NCI-H345 treated with DMSO at 0.1 percent for 48 hours (cell line): ENCODE results near the gene MRPS11.
"Not testable (repeated sequence)": the region's sequence is repeated elsewhere in the genome, so short reads cannot be mapped to it uniquely, and the experiment has no call there.

Source experiments
- DNase-seq: peaks from one replicate; lab custom pipeline; 2025; ENCODE audit not compliant: unreplicated experiment; lab: John Stamatoyannopoulos, UW

MRPS11 gene

GRCh38 chr15:88454867-88455810, 12.4 kb upstream of the MRPS11 start:
- DNase-seq = peak; percentile 4

- DNase-seq = no peak
Measured at GRCh38 chr15:88456733-88457132, 10.8 kb upstream of the MRPS11 start.

- DNase-seq = no peak
Measured at GRCh38 chr15:88463870-88464532, 3.5 kb upstream of the MRPS11 start.

GRCh38 chr15:88465633-88466224, 1.8 kb upstream of the MRPS11 start:
- no peak for DNase-seq

- DNase-seq = no peak
Measured at GRCh38 chr15:88467935-88468528, 524 bp downstream of the MRPS11 start.

GRCh38 chr15:88468721-88469120, 1.2 kb downstream of the MRPS11 start:
- DNase-seq = not testable (repeated sequence)

GRCh38 chr15:88469321-88469720, 1.8 kb downstream of the MRPS11 start:
- DNase-seq = no peak

- no peak for DNase-seq
Measured at GRCh38 chr15:88470625-88471372, 3.3 kb downstream of the MRPS11 start.

- DNase-seq = no peak
Measured at GRCh38 chr15:88472225-88472624, 4.7 kb downstream of the MRPS11 start.

- DNase-seq = not testable (repeated sequence)
Measured at GRCh38 chr15:88473661-88474293, 6.3 kb downstream of the MRPS11 start.

- peak; percentile 1 for DNase-seq
Measured at GRCh38 chr15:88476635-88477060, 9.1 kb downstream of the MRPS11 start.

- DNase-seq = no peak
Measured at GRCh38 chr15:88477126-88477525, 9.6 kb downstream of the MRPS11 start.

GRCh38 chr15:88477904-88478303, 10.4 kb downstream of the MRPS11 start:
- no peak for DNase-seq

- DNase-seq = no peak
Measured at GRCh38 chr15:88479169-88479568, 11.7 kb downstream of the MRPS11 start.

GRCh38 chr15:88480981-88481380, 13.5 kb downstream of the MRPS11 start:
- DNase-seq = no peak

GRCh38 chr15:88482263-88482662, 14.8 kb downstream of the MRPS11 start:
- no peak for DNase-seq

- DNase-seq = no peak
Measured at GRCh38 chr15:88484682-88485331, 17.3 kb downstream of the MRPS11 start.

- no peak for DNase-seq
Measured at GRCh38 chr15:88487178-88487795, 19.8 kb downstream of the MRPS11 start.

GRCh38 chr15:88487796-88488523, 20.5 kb downstream of the MRPS11 start:
- DNase-seq = no peak
